Activated T-cell treated with anti-CD3 and anti-CD28 coated beads for 4 hours (primary cell): ENCODE measurements around the gene MIAT.
"Not testable (repeated sequence)": the region's sequence is repeated elsewhere in the genome, so short reads cannot be mapped to it uniquely, and the experiment has no call there.

Source experiments
- DNase-seq: peaks from one replicate; pipeline ENCODE4 v3.0.0-alpha.2; 2020

The MIAT gene

DNA sequence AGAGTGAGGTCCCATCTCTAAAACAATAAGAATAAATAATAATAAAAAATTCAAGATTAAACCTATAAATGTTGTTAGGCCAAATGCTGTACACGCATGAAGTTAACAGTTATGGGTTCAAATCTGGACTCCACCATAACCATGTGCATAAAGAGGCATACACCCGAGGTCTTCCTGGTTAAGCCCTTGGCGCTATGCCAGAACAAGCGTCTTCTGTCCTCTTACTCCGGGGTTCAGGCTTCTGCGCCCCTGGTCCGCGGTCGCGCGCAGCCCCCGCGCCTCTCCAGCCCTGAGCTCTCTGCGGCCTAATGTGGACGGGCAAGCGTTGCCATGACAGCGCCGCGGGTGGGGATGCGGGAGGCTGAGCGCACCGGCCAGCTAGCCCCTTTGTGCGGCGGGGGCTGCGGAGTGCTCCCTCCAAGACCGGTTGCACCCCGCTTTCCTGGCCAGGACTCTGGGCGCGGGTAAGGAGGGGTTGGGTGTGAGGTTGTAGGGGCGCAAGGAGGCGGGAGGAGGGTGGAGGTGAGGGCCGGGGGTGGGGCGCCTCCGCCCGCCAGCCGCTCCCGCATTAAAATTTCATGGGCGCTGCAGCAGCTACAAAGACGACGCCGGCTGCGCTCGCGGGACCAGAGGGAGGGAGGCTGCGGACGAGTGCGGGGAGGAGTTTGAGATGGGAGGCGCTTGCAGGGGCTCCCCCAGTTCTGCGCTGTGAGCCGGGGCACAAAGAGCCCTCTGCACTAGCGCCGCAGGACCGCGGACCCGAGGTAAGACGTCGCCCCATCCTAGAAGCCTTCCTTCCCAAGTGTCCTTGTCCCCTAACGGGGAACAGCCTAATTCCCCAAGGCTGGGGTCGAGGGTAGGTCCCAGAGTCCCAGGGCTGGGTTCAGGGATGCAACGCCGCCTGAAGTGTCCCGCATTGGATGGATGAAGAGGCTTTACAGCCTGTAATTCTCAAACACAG, at the start of gene MIAT:
TSS of gene MIAT (plus strand) at position 698 of the 961 bp plus-strand sequence.
- DNase-seq, result no peak

DNA sequence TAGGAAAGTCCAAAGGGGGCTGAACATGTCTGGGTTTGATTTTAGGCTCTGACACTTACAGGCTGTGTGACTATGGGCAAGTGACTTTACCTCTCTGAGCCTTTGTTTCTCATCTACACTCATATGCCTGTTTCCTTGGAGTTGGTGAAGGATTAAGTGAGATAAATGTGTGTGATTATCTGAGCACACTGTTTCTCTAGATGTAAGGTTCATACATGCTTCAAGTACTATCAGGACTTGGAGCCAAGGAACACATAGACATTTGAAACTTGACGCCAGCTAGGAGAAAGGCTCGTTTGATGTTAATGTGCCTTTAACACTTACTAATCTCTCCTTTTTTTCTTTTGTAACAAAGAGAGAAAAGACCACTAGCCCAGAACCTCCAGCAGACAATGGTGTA, 49.3 kb upstream of the MIAT start:
- DNase-seq, result no peak

DNA sequence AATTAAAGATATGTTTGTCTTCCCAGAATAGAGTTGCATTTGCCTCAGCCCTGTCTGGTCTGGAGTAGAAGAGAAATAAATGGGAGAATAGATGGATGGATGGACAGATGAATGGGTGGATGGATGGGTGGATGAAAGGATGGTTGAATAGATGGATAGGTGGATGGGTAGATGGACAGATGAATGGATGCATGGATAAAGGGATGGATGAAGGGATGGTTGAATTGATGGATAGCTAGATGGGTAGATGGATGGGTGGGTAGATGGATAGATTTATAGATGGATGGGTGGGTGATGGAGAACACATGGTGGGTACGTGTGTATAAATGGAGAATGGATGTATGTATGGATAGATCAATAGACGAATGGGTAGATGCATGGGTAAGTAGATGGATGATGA, 48.1 kb upstream of the MIAT start:
- no peak for DNase-seq

DNA sequence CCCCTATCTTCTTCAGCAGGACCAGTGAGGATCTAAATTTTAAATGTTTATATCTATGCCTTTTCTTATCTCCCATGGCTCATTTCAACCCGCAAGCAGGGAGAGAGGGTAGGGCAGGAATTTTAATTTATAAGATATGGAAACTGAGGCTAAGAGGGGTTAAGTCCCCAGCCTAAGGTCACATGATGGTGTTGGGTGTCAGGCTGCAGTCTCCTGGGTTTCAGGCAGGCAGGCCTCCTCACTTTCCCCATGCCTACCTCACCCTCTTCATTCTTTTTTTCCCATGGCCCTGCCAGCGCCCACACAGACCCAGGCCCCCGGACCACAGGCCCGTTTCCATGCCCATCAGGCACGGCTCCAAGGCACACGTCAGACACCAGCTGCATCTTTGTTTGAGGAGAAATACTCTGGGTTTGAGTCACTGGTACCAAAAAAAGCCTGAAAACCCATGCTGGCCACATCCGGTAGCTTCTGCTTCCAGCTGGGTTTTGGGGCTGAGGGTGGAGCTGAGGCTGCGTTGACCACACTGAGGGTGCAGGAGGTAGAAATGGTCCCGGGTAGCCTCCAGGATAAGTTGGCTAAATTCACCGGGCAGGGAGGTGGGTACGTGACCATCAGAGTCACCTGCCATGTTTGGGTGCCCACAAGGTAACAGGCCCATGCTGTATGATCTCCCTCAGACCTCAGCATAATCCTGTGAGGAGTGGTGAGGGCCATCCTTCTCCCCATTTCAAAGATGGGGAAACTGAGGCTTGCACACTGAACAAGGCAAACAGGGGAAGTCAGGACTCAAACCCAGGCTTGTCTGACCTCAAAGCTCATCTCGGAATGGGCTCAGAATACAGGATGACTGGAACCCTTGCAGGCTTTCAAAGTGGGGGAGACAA, 47.1 kb upstream of the MIAT start:
- no peak for DNase-seq

GRCh38 chr22:26610996-26611395, 46.4 kb upstream of the MIAT start:
- no peak for DNase-seq

DNA sequence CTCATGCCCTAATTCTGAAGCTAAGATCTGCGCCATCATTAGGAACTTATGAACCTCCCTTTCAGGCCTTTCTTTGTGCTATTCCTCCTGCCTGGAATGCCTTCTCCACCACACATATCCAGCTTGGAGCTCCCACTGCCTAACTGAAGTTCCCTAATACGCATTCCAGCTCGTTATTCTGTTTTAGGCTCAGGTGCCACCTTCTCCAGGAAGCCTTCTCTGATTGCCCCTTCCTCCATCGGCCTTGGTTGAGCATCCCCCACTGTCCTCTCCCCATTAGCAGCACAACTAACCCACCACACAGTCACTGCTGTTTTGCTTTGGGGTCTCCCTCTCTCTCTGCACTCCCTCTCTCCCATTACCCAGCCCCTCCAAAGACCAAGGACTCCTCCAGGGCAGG, 44.7 kb upstream of the MIAT start:
- no peak for DNase-seq

- not testable (repeated sequence) for DNase-seq
Observed at GRCh38 chr22:26613753-26614152, 43.6 kb upstream of the MIAT start.

DNA sequence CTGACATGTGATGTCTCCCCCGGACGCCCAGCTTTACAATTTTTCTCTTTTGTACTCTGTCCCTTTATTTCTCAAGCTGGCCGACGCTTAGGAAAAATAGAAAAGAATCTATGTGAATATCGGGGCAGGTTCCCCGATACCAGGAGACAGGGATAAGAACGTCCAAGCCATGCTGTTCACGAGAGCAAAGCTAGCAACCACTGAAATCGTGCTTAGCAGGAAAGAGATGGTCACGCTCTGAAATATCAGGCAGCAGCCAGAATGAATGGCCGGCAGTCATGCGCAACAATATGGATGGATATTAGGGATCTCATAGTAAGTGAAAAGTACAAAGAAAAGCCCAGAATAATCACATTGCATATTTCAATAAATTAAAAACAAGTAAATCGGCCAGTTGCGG, 43.1 kb upstream of the MIAT start:
- no peak for DNase-seq

- no peak for DNase-seq
Observed at GRCh38 chr22:26615149-26615548, 42.2 kb upstream of the MIAT start.

DNA sequence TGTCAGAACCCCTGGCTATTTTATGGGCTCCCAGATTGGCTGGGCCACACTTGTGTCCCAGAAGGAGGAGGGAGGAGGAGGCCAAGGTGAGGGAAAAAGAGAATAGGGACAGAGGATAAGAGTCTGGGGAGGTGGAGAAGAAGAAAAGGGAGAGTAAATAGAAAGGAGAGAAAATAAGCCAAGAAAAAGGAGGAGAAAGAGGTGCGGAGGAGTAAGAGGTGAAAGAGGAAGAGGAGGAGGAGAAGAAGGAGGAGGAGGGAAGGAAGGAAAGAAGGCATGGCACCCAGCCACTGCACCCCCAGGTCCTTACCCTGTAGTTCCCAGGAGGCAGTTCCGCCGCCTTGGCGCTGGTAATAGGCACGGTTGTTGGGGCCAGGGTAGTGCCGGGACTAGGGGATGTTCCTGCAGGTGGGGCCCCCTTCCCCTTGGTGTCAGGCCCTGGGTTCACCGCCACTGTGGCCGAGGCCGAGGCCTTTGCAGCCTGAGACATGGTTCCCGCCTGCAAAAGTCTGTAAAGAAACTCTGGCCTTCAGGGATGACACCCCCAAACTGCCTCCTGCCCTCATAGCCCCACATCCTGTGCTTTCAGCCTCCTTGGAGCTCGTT, 41.5 kb upstream of the MIAT start:
- DNase-seq, result no peak

DNA sequence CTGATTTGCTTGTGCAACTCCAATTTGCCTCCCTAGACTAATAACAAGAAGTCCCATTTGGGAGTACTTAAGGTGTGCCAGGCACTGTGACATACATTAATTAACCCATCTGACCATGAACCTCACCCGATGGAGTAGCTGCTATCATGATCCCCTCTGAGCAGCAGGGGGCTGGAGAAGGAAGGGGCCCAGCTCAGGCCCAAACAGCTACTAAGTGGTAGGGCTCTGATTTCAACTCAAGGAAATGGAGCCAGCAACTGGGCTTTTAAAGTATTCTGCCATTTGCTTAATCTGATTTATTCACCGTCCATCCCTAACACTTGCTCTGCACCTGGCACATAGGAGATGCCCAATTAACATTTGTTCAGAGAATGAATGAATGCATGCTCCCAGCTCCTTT, 40.7 kb upstream of the MIAT start:
- DNase-seq, result no peak

- no peak for DNase-seq
Observed at GRCh38 chr22:26617271-26618199, 39.9 kb upstream of the MIAT start, which contains the start of gene CRYBB1. Gene CRYBB1 (minus strand): TSS chr22:26618027. CDS start chr22:26616319, 1,708 bp downstream.

- DNase-seq, result no peak
Observed at GRCh38 chr22:26618455-26618854, 38.9 kb upstream of the MIAT start.

DNA sequence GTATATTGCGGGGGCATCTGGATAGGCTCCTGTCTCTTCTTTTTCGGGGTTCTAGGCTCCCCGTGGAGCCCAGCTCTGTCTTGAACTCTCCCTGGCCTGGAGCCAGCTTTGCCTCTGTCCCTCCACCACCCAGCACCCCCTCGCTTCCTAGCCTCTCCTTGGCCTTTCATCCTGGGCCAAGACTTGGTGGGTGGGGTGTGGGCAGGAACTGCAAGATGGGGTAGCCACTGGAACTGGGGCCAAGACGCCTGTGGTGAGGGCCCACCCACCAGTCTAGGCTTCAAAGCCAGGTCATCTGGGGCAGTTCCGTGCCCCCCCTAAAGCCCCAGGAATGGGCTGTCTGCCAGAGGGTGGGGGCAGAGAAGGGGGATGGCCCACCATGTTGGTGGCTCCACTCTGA, 37.9 kb upstream of the MIAT start:
- no peak for DNase-seq

- DNase-seq, result no peak
Observed at GRCh38 chr22:26620197-26620596, 37.2 kb upstream of the MIAT start.

- no peak for DNase-seq
Observed at GRCh38 chr22:26621663-26622062, 35.7 kb upstream of the MIAT start, which contains the start of gene CRYBA4. Gene CRYBA4 (plus strand): TSS chr22:26621963. CDS start chr22:26622597, 634 bp downstream.

DNA sequence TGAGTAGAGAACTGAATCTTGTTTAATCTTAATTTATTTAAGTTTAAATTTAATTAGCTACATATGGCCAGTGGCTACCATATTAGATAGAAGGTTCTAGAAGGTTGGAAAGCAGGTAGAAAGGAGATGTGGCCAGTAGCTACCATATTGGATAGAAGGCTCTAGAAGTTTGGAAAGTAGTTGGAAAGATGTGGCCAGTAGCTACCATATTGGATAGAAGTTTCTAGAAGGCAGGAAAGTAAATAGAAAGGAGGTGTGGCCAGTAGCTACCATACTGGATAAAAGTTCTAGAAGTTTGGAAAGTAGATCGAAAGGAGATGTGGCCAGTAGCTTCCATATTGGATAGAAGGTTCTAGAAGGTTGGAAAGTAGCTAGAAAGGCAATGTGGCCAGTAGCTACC, 33.4 kb upstream of the MIAT start:
- no peak for DNase-seq

- DNase-seq, result no peak
Observed at GRCh38 chr22:26624803-26625202, 32.6 kb upstream of the MIAT start.

DNA sequence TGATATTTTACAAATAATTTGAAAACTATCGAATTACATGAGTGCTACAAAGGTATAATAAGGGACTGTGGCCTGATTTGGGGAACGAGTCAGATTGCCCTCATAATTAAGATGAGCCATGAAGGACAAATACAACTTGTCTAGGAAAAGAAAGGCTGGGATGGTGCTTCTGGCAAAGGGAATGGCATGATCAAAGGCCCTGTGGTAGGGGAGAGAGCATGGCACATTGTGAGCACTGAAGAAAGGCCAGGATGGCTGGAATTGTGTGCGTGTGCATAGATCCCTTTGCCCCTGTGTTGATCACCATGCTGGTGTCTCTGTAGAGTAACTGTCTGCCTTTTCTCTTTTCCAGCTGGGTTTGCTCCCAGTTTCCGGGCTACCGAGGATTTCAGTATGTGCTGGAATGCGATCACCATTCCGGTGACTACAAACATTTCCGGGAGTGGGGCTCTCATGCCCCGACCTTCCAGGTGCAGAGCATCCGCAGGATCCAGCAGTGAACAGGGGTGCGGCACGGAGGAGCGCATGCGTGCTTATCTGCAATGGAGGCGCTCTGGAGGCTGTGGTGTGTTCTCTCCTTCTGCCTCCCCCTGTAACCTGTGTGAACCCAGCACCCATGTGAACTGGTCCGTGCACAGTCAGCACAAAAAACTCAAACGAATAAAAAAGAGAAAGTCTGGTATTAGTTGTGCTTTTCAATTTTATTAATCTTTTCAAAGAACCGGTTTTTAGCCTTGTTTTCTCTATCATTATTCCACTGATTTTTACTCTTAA, 27.2 kb upstream of the MIAT start:
- no peak for DNase-seq

DNA sequence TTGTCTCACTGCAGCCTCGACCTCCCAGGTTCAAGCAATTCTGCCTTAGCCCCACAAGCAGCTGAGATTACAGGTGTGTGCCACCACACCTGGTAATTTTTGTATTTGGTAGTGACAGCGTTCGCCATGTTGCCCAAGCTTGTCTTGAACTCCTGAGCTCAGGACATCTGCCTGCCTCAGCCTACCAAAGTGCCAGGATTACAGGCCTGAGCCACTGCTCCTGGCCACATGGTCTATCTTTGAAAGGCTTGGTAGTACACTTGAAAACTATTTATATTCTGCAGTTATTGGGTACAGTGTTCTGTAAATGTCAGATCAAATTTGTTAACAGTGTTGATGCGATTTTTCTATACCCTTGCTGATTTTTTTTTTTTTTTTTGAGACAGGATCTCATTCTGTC, 26.1 kb upstream of the MIAT start:
- no peak for DNase-seq
